ENCODE data around the gene ATP4A. TPM values are rescaled to one million over a fixed set of nuclear protein-coding genes. Genes with fewer than 3 reads are reported as not detected.

Gene ATP4A
- polyA plus RNA-seq, 1 donor from 2014 or later, result not detected

DNA sequence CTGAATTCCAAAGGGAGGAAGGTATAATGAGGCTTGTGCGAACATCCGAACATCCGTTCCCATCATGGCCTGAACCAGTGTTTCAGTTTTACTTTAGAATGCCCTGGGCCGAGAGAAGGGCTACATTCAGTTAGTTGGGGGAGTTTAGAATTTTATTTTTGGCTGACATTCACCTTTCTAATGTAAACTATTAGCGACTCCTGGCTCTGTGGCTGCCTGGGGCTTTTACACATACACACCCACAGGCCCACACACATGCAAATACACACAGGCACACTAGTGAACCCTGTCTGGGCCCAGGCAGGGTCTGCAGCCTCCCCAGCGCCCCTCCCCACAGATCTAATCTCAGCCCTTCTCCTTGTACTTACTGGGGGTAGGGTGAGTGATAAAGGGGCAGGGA is 24.1 kb downstream of the ATP4A start:
- Histone ChIP-seq H3K4me2 (ENCODE audit: low read length) (no peak overlapping the region), H3K27ac (ENCODE audit: low read length) (no peak overlapping the region), H3K9ac (ENCODE audit: low read length) (no peak overlapping the region), H3K79me2 (replicated peaks; ENCODE audit: insufficient read depth, low read length) (no peaks in the 10 kb centered on the region), H3F3A (ENCODE audit: insufficient read depth, low read length, poor library complexity, severe bottlenecking) (no peaks in the 10 kb centered on the region), H3K36me3 (ENCODE audit: insufficient read depth, low read length) (no peaks in the 10 kb centered on the region), H4K20me1 (ENCODE audit: insufficient read depth) (no peaks in the 10 kb centered on the region), H2AFZ (ENCODE audit: low read depth, low read length) (no peak overlapping the region), H3K27me3 (ENCODE audit: insufficient read depth, low read depth, low read length) (no peaks in the 10 kb centered on the region), H3K9me3 (ENCODE audit: low read length) (no peaks in the 10 kb centered on the region), H3K9me2 (ENCODE audit: insufficient read depth, low read length) (no peaks in the 10 kb centered on the region), H3K4me3 (ENCODE audit: low read length) (no peak overlapping the region)
- TF ChIP-seq RAD21 (conservative IDR thresholded peaks at IDR 0.05) (no peak), MXI1 (conservative IDR thresholded peaks at IDR 0.05; ENCODE audit: poor library complexity, severe bottlenecking) (no peak), TAF1 (IDR thresholded peaks at IDR 0.05; ENCODE audit: low read depth) (no peak), EP300 (conservative IDR thresholded peaks at IDR 0.05; ENCODE audit: poor library complexity, severe bottlenecking) (no peak), POLR2AphosphoS5 (IDR thresholded peaks at IDR 0.05) (no peak), EZH2 (IDR thresholded peaks at IDR 0.05; ENCODE audit: borderline replicate concordance, insufficient read depth, low read length, poor library complexity, severe bottlenecking) (no peak)
- TF ChIP-seq, protein P1, sequence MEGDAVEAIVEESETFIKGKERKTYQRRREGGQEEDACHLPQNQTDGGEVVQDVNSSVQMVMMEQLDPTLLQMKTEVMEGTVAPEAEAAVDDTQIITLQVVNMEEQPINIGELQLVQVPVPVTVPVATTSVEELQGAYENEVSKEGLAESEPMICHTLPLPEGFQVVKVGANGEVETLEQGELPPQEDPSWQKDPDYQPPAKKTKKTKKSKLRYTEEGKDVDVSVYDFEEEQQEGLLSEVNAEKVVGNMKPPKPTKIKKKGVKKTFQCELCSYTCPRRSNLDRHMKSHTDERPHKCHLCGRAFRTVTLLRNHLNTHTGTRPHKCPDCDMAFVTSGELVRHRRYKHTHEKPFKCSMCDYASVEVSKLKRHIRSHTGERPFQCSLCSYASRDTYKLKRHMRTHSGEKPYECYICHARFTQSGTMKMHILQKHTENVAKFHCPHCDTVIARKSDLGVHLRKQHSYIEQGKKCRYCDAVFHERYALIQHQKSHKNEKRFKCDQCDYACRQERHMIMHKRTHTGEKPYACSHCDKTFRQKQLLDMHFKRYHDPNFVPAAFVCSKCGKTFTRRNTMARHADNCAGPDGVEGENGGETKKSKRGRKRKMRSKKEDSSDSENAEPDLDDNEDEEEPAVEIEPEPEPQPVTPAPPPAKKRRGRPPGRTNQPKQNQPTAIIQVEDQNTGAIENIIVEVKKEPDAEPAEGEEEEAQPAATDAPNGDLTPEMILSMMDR (IDR thresholded peaks at IDR 0.05; ENCODE audit: poor library complexity, severe bottlenecking), result no peak

DNA sequence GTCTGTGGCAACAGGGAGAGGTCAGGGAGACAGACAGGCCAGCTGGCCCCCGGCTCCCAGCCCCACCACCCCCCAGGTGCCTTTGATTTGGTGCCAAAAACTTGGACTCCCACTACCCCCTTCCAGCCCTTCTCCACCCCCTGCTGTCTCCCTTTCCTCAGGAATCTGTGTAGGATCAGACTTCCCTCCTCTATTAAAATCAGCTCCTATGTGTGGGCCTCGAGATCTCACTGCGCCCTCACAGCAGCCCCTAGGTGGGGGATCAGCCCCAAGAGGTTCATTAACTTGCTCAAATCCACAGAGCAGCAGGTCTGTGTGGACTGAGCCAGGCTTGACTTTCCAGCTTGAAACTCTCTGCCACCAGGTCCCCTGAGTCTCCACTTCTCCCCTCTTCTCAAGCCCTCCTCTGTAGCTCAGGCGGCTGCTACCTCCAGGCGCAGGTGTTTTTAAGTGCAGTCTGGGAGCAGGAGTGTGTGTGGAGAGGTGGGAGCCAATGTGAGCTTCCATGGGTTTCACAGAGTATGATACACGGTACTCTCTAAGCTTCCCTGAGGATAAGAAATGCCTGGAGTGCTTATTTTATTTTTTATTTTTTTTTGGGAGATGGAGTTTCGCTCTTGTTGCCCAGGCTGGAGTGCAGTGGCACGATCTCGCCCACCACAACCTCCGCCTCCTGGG is 28.5 kb downstream of the ATP4A start:
- H3K27me3 ChIP-seq (ENCODE audit: insufficient read depth, low read depth, low read length), result no peaks in the 10 kb centered on the region
- H3K9me2 ChIP-seq (ENCODE audit: insufficient read depth, low read length), result no peaks in the 10 kb centered on the region
- no peaks in the 10 kb centered on the region for H3K36me3 ChIP-seq (ENCODE audit: insufficient read depth, low read length)
- H3K4me3 ChIP-seq (ENCODE audit: low read length), result no peak overlapping the region
- no peak overlapping the region for H3K9ac ChIP-seq (ENCODE audit: low read length)
- H3F3A ChIP-seq (ENCODE audit: insufficient read depth, low read length, poor library complexity, severe bottlenecking), result no peaks in the 10 kb centered on the region
- no peak overlapping the region for H3K27ac ChIP-seq (ENCODE audit: low read length)
- no peak overlapping the region for H3K4me2 ChIP-seq (ENCODE audit: low read length)
- no peaks in the 10 kb centered on the region for H3K79me2 ChIP-seq (replicated peaks; ENCODE audit: insufficient read depth, low read length)
- TF ChIP-seq SMC3 (conservative IDR thresholded peaks at IDR 0.05; ENCODE audit: poor library complexity), result no peak
- TF ChIP-seq, protein P1 (IDR thresholded peaks at IDR 0.05; ENCODE audit: poor library complexity, severe bottlenecking), result no peak
- TF ChIP-seq MXI1 (conservative IDR thresholded peaks at IDR 0.05; ENCODE audit: poor library complexity, severe bottlenecking), result no peak
- no peak for TF ChIP-seq EZH2 (IDR thresholded peaks at IDR 0.05; ENCODE audit: borderline replicate concordance, insufficient read depth, low read length, poor library complexity, severe bottlenecking)
- TF ChIP-seq, protein P2, sequence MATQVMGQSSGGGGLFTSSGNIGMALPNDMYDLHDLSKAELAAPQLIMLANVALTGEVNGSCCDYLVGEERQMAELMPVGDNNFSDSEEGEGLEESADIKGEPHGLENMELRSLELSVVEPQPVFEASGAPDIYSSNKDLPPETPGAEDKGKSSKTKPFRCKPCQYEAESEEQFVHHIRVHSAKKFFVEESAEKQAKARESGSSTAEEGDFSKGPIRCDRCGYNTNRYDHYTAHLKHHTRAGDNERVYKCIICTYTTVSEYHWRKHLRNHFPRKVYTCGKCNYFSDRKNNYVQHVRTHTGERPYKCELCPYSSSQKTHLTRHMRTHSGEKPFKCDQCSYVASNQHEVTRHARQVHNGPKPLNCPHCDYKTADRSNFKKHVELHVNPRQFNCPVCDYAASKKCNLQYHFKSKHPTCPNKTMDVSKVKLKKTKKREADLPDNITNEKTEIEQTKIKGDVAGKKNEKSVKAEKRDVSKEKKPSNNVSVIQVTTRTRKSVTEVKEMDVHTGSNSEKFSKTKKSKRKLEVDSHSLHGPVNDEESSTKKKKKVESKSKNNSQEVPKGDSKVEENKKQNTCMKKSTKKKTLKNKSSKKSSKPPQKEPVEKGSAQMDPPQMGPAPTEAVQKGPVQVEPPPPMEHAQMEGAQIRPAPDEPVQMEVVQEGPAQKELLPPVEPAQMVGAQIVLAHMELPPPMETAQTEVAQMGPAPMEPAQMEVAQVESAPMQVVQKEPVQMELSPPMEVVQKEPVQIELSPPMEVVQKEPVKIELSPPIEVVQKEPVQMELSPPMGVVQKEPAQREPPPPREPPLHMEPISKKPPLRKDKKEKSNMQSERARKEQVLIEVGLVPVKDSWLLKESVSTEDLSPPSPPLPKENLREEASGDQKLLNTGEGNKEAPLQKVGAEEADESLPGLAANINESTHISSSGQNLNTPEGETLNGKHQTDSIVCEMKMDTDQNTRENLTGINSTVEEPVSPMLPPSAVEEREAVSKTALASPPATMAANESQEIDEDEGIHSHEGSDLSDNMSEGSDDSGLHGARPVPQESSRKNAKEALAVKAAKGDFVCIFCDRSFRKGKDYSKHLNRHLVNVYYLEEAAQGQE (IDR thresholded peaks at IDR 0.05; ENCODE audit: borderline replicate concordance), result no peak
- TF ChIP-seq EP300 (conservative IDR thresholded peaks at IDR 0.05; ENCODE audit: poor library complexity, severe bottlenecking), result no peak
- H4K20me1 ChIP-seq (ENCODE audit: insufficient read depth), result no peaks in the 10 kb centered on the region
- H3K9me3 ChIP-seq (ENCODE audit: low read length), result no peaks in the 10 kb centered on the region
- no peak overlapping the region for H2AFZ ChIP-seq (ENCODE audit: low read depth, low read length)
